22Rv1 (cell line): ENCODE results near the gene AMOTL2.

Source experiments
- H3K27ac ChIP-seq: fragments of 450-650 bp; 2 replicates; pipeline ENCODE4 v1.5.1; 2017
- CTCF ChIP-seq: fragments of 450-650 bp; IDR thresholded peaks from 2 replicates; pipeline ENCODE4 v1.5.1; 2017; ENCODE audit warnings: mild to moderate bottlenecking
- ZFX ChIP-seq: fragments of 450-650 bp; IDR thresholded peaks from 2 replicates; pipeline ENCODE4 v1.6.1; 2017; ENCODE audit warnings: antibody characterized with exemption, borderline replicate concordance

AMOTL2 gene

GRCh38 chr3:134406331-134407238, 32.3 kb upstream of the AMOTL2 start:
- no peak for TF ChIP-seq ZFX
- no peak for TF ChIP-seq CTCF
- no peak overlapping the region for H3K27ac ChIP-seq

- H3K27ac ChIP-seq = no peak overlapping the region
- TF ChIP-seq ZFX = no peak
- no peak for TF ChIP-seq CTCF
These were observed 30.2 kb upstream of the AMOTL2 start for GRCh38 chr3:134404366-134404885.

- TF ChIP-seq ZFX (no peak), CTCF (no peak)
- H3K27ac ChIP-seq = no peak overlapping the region
These were observed 23.5 kb upstream of the AMOTL2 start for GRCh38 chr3:134397755-134398154.

GRCh38 chr3:134395103-134395502, 20.9 kb upstream of the AMOTL2 start:
- H3K27ac ChIP-seq = no peak overlapping the region
- TF ChIP-seq CTCF (no peak), ZFX (no peak)

- H3K27ac ChIP-seq = no peak overlapping the region
- no peak for TF ChIP-seq ZFX
- no peak for TF ChIP-seq CTCF
These were observed 20.1 kb upstream of the AMOTL2 start for GRCh38 chr3:134394380-134394779.

- H3K27ac ChIP-seq = no peak overlapping the region
- no peak for TF ChIP-seq CTCF
- TF ChIP-seq ZFX = no peak
These were observed 18.8 kb upstream of the AMOTL2 start for GRCh38 chr3:134393074-134393473.

- H3K27ac ChIP-seq = no peak overlapping the region
- TF ChIP-seq CTCF (no peak), ZFX (no peak)
These were observed 18.2 kb upstream of the AMOTL2 start for GRCh38 chr3:134392336-134392983.
